Measurements from ENCODE around the gene ING4. TPM values are rescaled to one million over a fixed set of nuclear protein-coding genes. Genes with fewer than 3 reads are reported as not detected.

Gene ING4
- total RNA-seq, 2 donors from 2014 or later, result 75.5 to 78.9 TPM

GRCh38 chr12:6697584-6698351 is 34.8 kb upstream of the ING4 start:
- 74% methylated on average over 17 of the region's 17 CpGs for WGBS
- intact Hi-C loops (cut with DNase I), result no loop called here
- Histone ChIP-seq H3K36me3 (no peaks in the 10 kb centered on the region), H3K27me3 (replicated peaks; ENCODE audit: insufficient read depth) (peaks cover 21% of the 10 kb centered on the region), H3K27ac (no peak overlapping the region), H3K4me3 (no peak overlapping the region), H3K4me1 (replicated peaks) (no peaks in the 10 kb centered on the region), H3K9me3 (no peaks in the 10 kb centered on the region)
- TF ChIP-seq CTCF (IDR thresholded peaks at IDR 0.05), result peak in 2 of 4 experiments; percentile 17 to 40
- TF ChIP-seq POLR2AphosphoS5 (IDR thresholded peaks at IDR 0.05), result no peak
- TF ChIP-seq POLR2A (IDR thresholded peaks at IDR 0.05), result no peak
- no peak for DNase-seq (ENCODE audit: low spot score)

- WGBS, result 74% methylated on average over 17 of the region's 17 CpGs
Measured at GRCh38 chr12:6696690-6697583, 34.0 kb upstream of the ING4 start.

GRCh38 chr12:6695313-6696045 is 32.6 kb upstream of the ING4 start:
- Histone ChIP-seq H3K4me3 (no peak overlapping the region), H3K4me1 (replicated peaks) (no peaks in the 10 kb centered on the region), H3K27me3 (replicated peaks; ENCODE audit: insufficient read depth) (peaks cover 12% of the 10 kb centered on the region), H3K36me3 (no peaks in the 10 kb centered on the region), H3K27ac (no peak overlapping the region), H3K9me3 (no peaks in the 10 kb centered on the region)
- WGBS, result 69% methylated on average over 11 of the region's 11 CpGs
- intact Hi-C loops (cut with DNase I), result no loop called here
- DNase-seq (ENCODE audit: low spot score), result no peak
- TF ChIP-seq POLR2AphosphoS5 (IDR thresholded peaks at IDR 0.05) (no peak), CTCF (IDR thresholded peaks at IDR 0.05) (no peak), POLR2A (IDR thresholded peaks at IDR 0.05) (no peak)

More at GRCh38 chr12:6696690-6697583, 34.0 kb upstream of the ING4 start:
- H3K27me3 ChIP-seq (replicated peaks; ENCODE audit: insufficient read depth), result peaks cover 19% of the 10 kb centered on the region
- no peaks in the 10 kb centered on the region for H3K9me3 ChIP-seq
- no peak overlapping the region for H3K27ac ChIP-seq
- intact Hi-C loops (cut with DNase I), result no loop called here
- no peaks in the 10 kb centered on the region for H3K36me3 ChIP-seq
- no peak for DNase-seq (ENCODE audit: low spot score)
- no peak overlapping the region for H3K4me3 ChIP-seq
- no peaks in the 10 kb centered on the region for H3K4me1 ChIP-seq (replicated peaks)
- TF ChIP-seq POLR2AphosphoS5 (IDR thresholded peaks at IDR 0.05) (no peak), CTCF (IDR thresholded peaks at IDR 0.05) (no peak), POLR2A (IDR thresholded peaks at IDR 0.05) (no peak)

- Histone ChIP-seq H3K4me3 (no peak overlapping the region), H3K9me3 (no peaks in the 10 kb centered on the region), H3K4me1 (replicated peaks) (no peaks in the 10 kb centered on the region), H3K27me3 (replicated peaks; ENCODE audit: insufficient read depth) (peaks cover 5% of the 10 kb centered on the region), H3K36me3 (no peaks in the 10 kb centered on the region), H3K27ac (no peak overlapping the region)
- DNase-seq (ENCODE audit: low spot score), result no peak
- TF ChIP-seq POLR2A (IDR thresholded peaks at IDR 0.05), result no peak
- no peak for TF ChIP-seq CTCF (IDR thresholded peaks at IDR 0.05)
- no peak for TF ChIP-seq POLR2AphosphoS5 (IDR thresholded peaks at IDR 0.05)
- WGBS, result 79% methylated on average over 9 of the region's 9 CpGs
- intact Hi-C loops (cut with DNase I), result no loop called here
Measured at GRCh38 chr12:6694701-6695100, 31.8 kb upstream of the ING4 start.
